WTC11 (cell line): ENCODE data around the gene TRAFD1. TPM values are rescaled to one million over a fixed set of nuclear protein-coding genes. Genes with fewer than 3 reads are reported as not detected.

Experiments
- ATAC-seq: fragments of 200-7000 bp; cut with Tn5 transposase; 2 replicates; pipeline ENCODE4 v1.10.0; 2021; ENCODE audit warnings: mild to moderate bottlenecking, moderate library complexity
- CTCF ChIA-PET: fragments of 300-600 bp; sonication (Branson Sonifier 250); formaldehyde crosslinking; loops from one replicate; lab custom pipeline; 2021; ENCODE audit warnings: antibody characterized with exemption; lab: Charles Lee
- POLR2A ChIA-PET: fragments of 350-600 bp; sonication (Branson Sonifier 250); formaldehyde crosslinking; loops from one replicate; lab custom pipeline; 2021; ENCODE audit warnings: antibody characterized with exemption; lab: Charles Lee
- DNase-seq: peaks from one replicate; pipeline ENCODE4 v3.0.0; 2021; ENCODE audit warnings: low spot score
- H3K27ac Mint-ChIP-seq: 2 replicates; pipeline ENCODE4 v1.8.0; 2021; ENCODE audit warnings: mixed read lengths
- H3K27me3 Mint-ChIP-seq: 2 replicates; pipeline ENCODE4 v1.8.0; 2021; ENCODE audit warnings: low read depth, mild to moderate bottlenecking, moderate library complexity, mixed read lengths
- H3K36me3 Mint-ChIP-seq: 2 replicates; pipeline ENCODE4 v1.8.0; 2021; ENCODE audit warnings: mixed read lengths
- H3K4me1 Mint-ChIP-seq: 2 replicates; pipeline ENCODE4 v1.8.0; 2022; ENCODE audit warnings: mixed read lengths
- H3K4me3 Mint-ChIP-seq: 2 replicates; pipeline ENCODE4 v1.8.0; 2021; ENCODE audit warnings: mild to moderate bottlenecking, moderate library complexity, mixed read lengths
- H3K9me3 Mint-ChIP-seq: 2 replicates; pipeline ENCODE4 v1.8.0; 2021; ENCODE audit warnings: mixed read lengths
- AR ChIP-seq: fragments of 250-450 bp; sonication (Bioruptor Pico); IDR thresholded peaks from 2 replicates; pipeline ENCODE4 v1.9.0; 2021; ENCODE audit warnings: mild to moderate bottlenecking
- ARID4B ChIP-seq: sonication (generic); formaldehyde crosslinking; IDR thresholded peaks from 2 replicates; pipeline ENCODE4 v1.8.0; 2023; ENCODE audit warnings: missing genetic modification reagents, mild to moderate bottlenecking, borderline replicate concordance
- ATF3 ChIP-seq: sonication (generic); formaldehyde crosslinking; conservative IDR thresholded peaks from 2 replicates; pipeline ENCODE4 v1.8.1; 2022; ENCODE audit warnings: mild to moderate bottlenecking, missing genetic modification reagents
- CTCF ChIP-seq: fragments of 200-600 bp; IDR thresholded peaks from 2 replicates; pipeline ENCODE4 v1.8.0; 2022; ENCODE audit warnings: antibody characterized with exemption
- E2F1 ChIP-seq: sonication (generic); formaldehyde crosslinking; IDR thresholded peaks from 2 replicates; pipeline ENCODE4 v1.8.0; 2022; ENCODE audit warnings: mild to moderate bottlenecking, missing genetic modification reagents
- ETV6 ChIP-seq: sonication (generic); formaldehyde crosslinking; IDR thresholded peaks from 2 replicates; pipeline ENCODE4 v1.8.1; 2022; ENCODE audit warnings: mild to moderate bottlenecking, missing genetic modification reagents
- HMGXB4 ChIP-seq: sonication (generic); formaldehyde crosslinking; IDR thresholded peaks from 2 replicates; pipeline ENCODE4 v1.8.1; 2023; ENCODE audit warnings: mild to moderate bottlenecking, moderate library complexity, missing genetic modification reagents
- JAZF1 ChIP-seq: fragments of 250-450 bp; sonication (Bioruptor Pico); IDR thresholded peaks from 2 replicates; pipeline ENCODE4 v1.9.0; 2021; ENCODE audit warnings: moderate library complexity, mild to moderate bottlenecking, inconsistent platforms
- MLX ChIP-seq: sonication (generic); formaldehyde crosslinking; IDR thresholded peaks from 2 replicates; pipeline ENCODE4 v1.8.1; 2023; ENCODE audit warnings: mild to moderate bottlenecking, missing genetic modification reagents, moderate library complexity
- MXD4 ChIP-seq: fragments of 250-450 bp; sonication (Bioruptor Pico); IDR thresholded peaks from 2 replicates; pipeline ENCODE4 v1.8.0; 2021; ENCODE audit warnings: mild to moderate bottlenecking, moderate library complexity, borderline replicate concordance
- NFATC4 ChIP-seq: fragments of 250-450 bp; sonication (Bioruptor Pico); IDR thresholded peaks from 2 replicates; pipeline ENCODE4 v1.9.0; 2021; ENCODE audit warnings: mild to moderate bottlenecking
- NR1H2 ChIP-seq: sonication (generic); formaldehyde crosslinking; IDR thresholded peaks from 2 replicates; pipeline ENCODE4 v1.9.0; 2021; ENCODE audit warnings: mild to moderate bottlenecking, moderate library complexity, missing genetic modification reagents
- OVOL2 ChIP-seq: fragments of 250-450 bp; sonication (Bioruptor Pico); IDR thresholded peaks from 2 replicates; pipeline ENCODE4 v1.9.0; 2021; ENCODE audit warnings: mild to moderate bottlenecking, borderline replicate concordance
- SOX15 ChIP-seq: fragments of 250-450 bp; sonication (Bioruptor Pico); IDR thresholded peaks from 2 replicates; pipeline ENCODE4 v1.9.0; 2021; ENCODE audit warnings: mild to moderate bottlenecking
- STAT6 ChIP-seq: sonication (generic); formaldehyde crosslinking; conservative IDR thresholded peaks from 2 replicates; pipeline ENCODE4 v1.8.1; 2023; ENCODE audit warnings: mild to moderate bottlenecking, low read depth, missing genetic modification reagents, moderate library complexity
- ZBTB21 ChIP-seq: sonication (generic); formaldehyde crosslinking; IDR thresholded peaks from 2 replicates; pipeline ENCODE4 v1.8.1; 2023; ENCODE audit warnings: mild to moderate bottlenecking, missing genetic modification reagents, borderline replicate concordance
- ZNF232 ChIP-seq: sonication (generic); formaldehyde crosslinking; IDR thresholded peaks from 2 replicates; pipeline ENCODE4 v1.8.0; 2022; ENCODE audit warnings: mild to moderate bottlenecking, missing genetic modification reagents
- ZNF396 ChIP-seq: fragments of 250-450 bp; sonication (Bioruptor Pico); IDR thresholded peaks from 2 replicates; pipeline ENCODE4 v1.8.0; 2021; ENCODE audit warnings: mild to moderate bottlenecking, moderate library complexity, borderline replicate concordance
- ZNF423 ChIP-seq: fragments of 250-450 bp; sonication (Bioruptor Pico); IDR thresholded peaks from 2 replicates; pipeline ENCODE4 v2.1.2; 2022; ENCODE audit warnings: mild to moderate bottlenecking, moderate library complexity
- ZNF671 ChIP-seq: fragments of 250-450 bp; sonication (Bioruptor Pico); IDR thresholded peaks from 2 replicates; pipeline ENCODE4 v1.8.0; 2021; ENCODE audit warnings: mild to moderate bottlenecking
- total RNA-seq: library from RNA; stranded (reverse); gene quantifications from 3 replicates; pipeline ENCODE4 v1.2.3, GENCODE V29; 2021

Gene TRAFD1
- total RNA-seq, 1 experiment from 2014 or later, result 25.1 TPM

GRCh38 chr12:112087851-112088250, 37.5 kb upstream of the TRAFD1 start:
- no peak overlapping the region for H3K4me3 Mint-ChIP-seq
- no peaks in the 10 kb centered on the region for H3K9me3 Mint-ChIP-seq
- TF ChIP-seq CTCF, result no peak
- TF ChIP-seq ZNF396 (CRISPR knock-in tag), result no peak
- ATAC-seq, result no peak
- H3K27ac Mint-ChIP-seq, result peak overlapping the region; percentile 31
- ChIA-PET CTCF (no interaction called here), POLR2A (no interaction called here)
- H3K27me3 Mint-ChIP-seq, result no peaks in the 10 kb centered on the region
- H3K4me1 Mint-ChIP-seq, result peaks cover 16% of the 10 kb centered on the region
- no peak for DNase-seq
- H3K36me3 Mint-ChIP-seq, result peaks cover 46% of the 10 kb centered on the region

GRCh38 chr12:112091563-112091962, 33.8 kb upstream of the TRAFD1 start:
- H3K4me3 Mint-ChIP-seq, result no peak overlapping the region
- H3K9me3 Mint-ChIP-seq, result no peaks in the 10 kb centered on the region
- H3K27ac Mint-ChIP-seq, result no peak overlapping the region
- no peak for DNase-seq
- no peaks in the 10 kb centered on the region for H3K27me3 Mint-ChIP-seq
- POLR2A ChIA-PET, result interaction anchor here (0.6 kb wide), 1 partner anchor 102 kb away, joined by 3 read pairs; no protein-coding TSS in a partner anchor
- ATAC-seq, result no peak
- CTCF ChIA-PET, result no interaction called here
- H3K36me3 Mint-ChIP-seq, result peaks cover 36% of the 10 kb centered on the region
- H3K4me1 Mint-ChIP-seq, result peaks cover 10% of the 10 kb centered on the region
- TF ChIP-seq ARID4B (CRISPR knock-in tag), result no peak
- no peak for TF ChIP-seq HMGXB4 (CRISPR knock-in tag)
- no peak for TF ChIP-seq NFATC4 (CRISPR knock-in tag)
- no peak for TF ChIP-seq SOX15 (CRISPR knock-in tag)
- no peak for TF ChIP-seq ZNF232 (CRISPR knock-in tag)
- no peak for TF ChIP-seq AR
- no peak for TF ChIP-seq ZBTB21
- TF ChIP-seq MLX (CRISPR knock-in tag), result no peak
- TF ChIP-seq ZNF423 (CRISPR knock-in tag), result no peak
- no peak for TF ChIP-seq OVOL2 (CRISPR knock-in tag)
- TF ChIP-seq E2F1, result no peak
- no peak for TF ChIP-seq ETV6
- TF ChIP-seq STAT6 (CRISPR knock-in tag), result no peak
- TF ChIP-seq JAZF1 (CRISPR knock-in tag), result no peak
- TF ChIP-seq MXD4 (CRISPR knock-in tag), result no peak
- no peak for TF ChIP-seq ZNF671 (CRISPR knock-in tag)
- TF ChIP-seq ATF3 (CRISPR knock-in tag), result no peak
- no peak for TF ChIP-seq NR1H2 (CRISPR knock-in tag)
